ENCODE measurements around the gene COL17A1.

The COL17A1 gene

GRCh38 chr10:104005172-104005863, 80.4 kb downstream of the COL17A1 start:
- no peaks in the 10 kb centered on the region for H3K27me3 ChIP-seq (replicated peaks; ENCODE audit: insufficient read depth, low read length)

GRCh38 chr10:104002911-104003310, 82.8 kb downstream of the COL17A1 start:
- no peak for TF ChIP-seq EZH2 (optimal IDR thresholded peaks at IDR 0.05; ENCODE audit: low read depth, low read length)
- H3K27ac ChIP-seq (ENCODE audit: low read length), result no peak overlapping the region
- H3F3A ChIP-seq (ENCODE audit: insufficient read depth, low read length), result no peaks in the 10 kb centered on the region
- no peaks in the 10 kb centered on the region for H3K79me2 ChIP-seq (ENCODE audit: low read length)
- H3K4me2 ChIP-seq (ENCODE audit: low read depth, low read length), result no peak overlapping the region
- no peak for DNase-seq
- H3K27me3 ChIP-seq (replicated peaks; ENCODE audit: insufficient read depth, low read length), result no peaks in the 10 kb centered on the region
- no peak overlapping the region for H2AFZ ChIP-seq (ENCODE audit: low read length)
- no peaks in the 10 kb centered on the region for H3K9me2 ChIP-seq (replicated peaks; ENCODE audit: insufficient read depth, low read length)
- no peaks in the 10 kb centered on the region for H4K20me1 ChIP-seq (ENCODE audit: insufficient read depth, low read length)
- no peaks in the 10 kb centered on the region for H3K9me3 ChIP-seq (replicated peaks; ENCODE audit: insufficient read depth, low read length)
- H3K4me1 ChIP-seq (ENCODE audit: low read length), result no peaks in the 10 kb centered on the region
- no peak overlapping the region for H3K4me3 ChIP-seq (ENCODE audit: low read length)
- no peaks in the 10 kb centered on the region; the same call in 1 of the 2 replicates for H3K36me3 ChIP-seq (replicated peaks; ENCODE audit: insufficient read depth, low read length)
- H3K9ac ChIP-seq (ENCODE audit: low read length), result no peak overlapping the region

More at GRCh38 chr10:104005172-104005863, 80.4 kb downstream of the COL17A1 start:
- no peak overlapping the region for H3K9ac ChIP-seq (ENCODE audit: low read length)
- no peaks in the 10 kb centered on the region for H4K20me1 ChIP-seq (ENCODE audit: insufficient read depth, low read length)
- no peak overlapping the region for H2AFZ ChIP-seq (ENCODE audit: low read length)
- no peaks in the 10 kb centered on the region for H3K79me2 ChIP-seq (ENCODE audit: low read length)
- no peaks in the 10 kb centered on the region; the same call in 1 of the 2 replicates for H3K36me3 ChIP-seq (replicated peaks; ENCODE audit: insufficient read depth, low read length)
- no peak overlapping the region for H3K4me2 ChIP-seq (ENCODE audit: low read depth, low read length)
- DNase-seq, result no peak
- no peaks in the 10 kb centered on the region for H3F3A ChIP-seq (ENCODE audit: insufficient read depth, low read length)
- H3K4me3 ChIP-seq (ENCODE audit: low read length), result no peak overlapping the region
- no peak for TF ChIP-seq EZH2phosphoT487 (IDR thresholded peaks at IDR 0.05; ENCODE audit: low read length)
- TF ChIP-seq CTCF (IDR thresholded peaks at IDR 0.05; ENCODE audit: low read length), result no peak
- TF ChIP-seq EZH2 (optimal IDR thresholded peaks at IDR 0.05; ENCODE audit: low read depth, low read length), result no peak
- no peak overlapping the region for H3K27ac ChIP-seq (ENCODE audit: low read length)
- H3K9me2 ChIP-seq (replicated peaks; ENCODE audit: insufficient read depth, low read length), result no peaks in the 10 kb centered on the region
- no peaks in the 10 kb centered on the region for H3K4me1 ChIP-seq (ENCODE audit: low read length)
- no peaks in the 10 kb centered on the region for H3K9me3 ChIP-seq (replicated peaks; ENCODE audit: insufficient read depth, low read length)

GRCh38 chr10:103998805-103999204, 86.9 kb downstream of the COL17A1 start:
- Histone ChIP-seq H2AFZ (ENCODE audit: low read length) (no peak overlapping the region), H4K20me1 (ENCODE audit: insufficient read depth, low read length) (no peaks in the 10 kb centered on the region), H3K4me3 (ENCODE audit: low read length) (no peak overlapping the region), H3K4me2 (ENCODE audit: low read depth, low read length) (no peak overlapping the region), H3K9me2 (replicated peaks; ENCODE audit: insufficient read depth, low read length) (no peaks in the 10 kb centered on the region), H3K27me3 (replicated peaks; ENCODE audit: insufficient read depth, low read length) (no peaks in the 10 kb centered on the region), H3K4me1 (ENCODE audit: low read length) (no peaks in the 10 kb centered on the region), H3K27ac (ENCODE audit: low read length) (no peak overlapping the region), H3F3A (ENCODE audit: insufficient read depth, low read length) (no peaks in the 10 kb centered on the region), H3K36me3 (replicated peaks; ENCODE audit: insufficient read depth, low read length) (peaks cover 3% of the 10 kb centered on the region; the same call in 1 of the 2 replicates), H3K79me2 (ENCODE audit: low read length) (0 out of 2 replicates have a peak, but pooled peaks cover 6% of the 10 kb centered on the region), H3K9ac (ENCODE audit: low read length) (no peak overlapping the region), H3K9me3 (replicated peaks; ENCODE audit: insufficient read depth, low read length) (no peaks in the 10 kb centered on the region)
- DNase-seq, result no peak
- TF ChIP-seq CTCF (IDR thresholded peaks at IDR 0.05; ENCODE audit: low read length) (no peak), EZH2 (optimal IDR thresholded peaks at IDR 0.05; ENCODE audit: low read depth, low read length) (no peak), EZH2phosphoT487 (IDR thresholded peaks at IDR 0.05; ENCODE audit: low read length) (no peak)

- no peak for DNase-seq
- no peak overlapping the region for H3K9ac ChIP-seq (ENCODE audit: low read length)
- H3K36me3 ChIP-seq (replicated peaks; ENCODE audit: insufficient read depth, low read length), result 0 out of 2 replicates have a peak, but pooled peaks cover 3% of the 10 kb centered on the region
- no peak overlapping the region for H3K27ac ChIP-seq (ENCODE audit: low read length)
- no peaks in the 10 kb centered on the region for H3K4me1 ChIP-seq (ENCODE audit: low read length)
- TF ChIP-seq EZH2 (optimal IDR thresholded peaks at IDR 0.05; ENCODE audit: low read depth, low read length) (no peak), EZH2phosphoT487 (IDR thresholded peaks at IDR 0.05; ENCODE audit: low read length) (no peak), CTCF (IDR thresholded peaks at IDR 0.05; ENCODE audit: low read length) (no peak)
- H3K27me3 ChIP-seq (replicated peaks; ENCODE audit: insufficient read depth, low read length), result no peaks in the 10 kb centered on the region
- no peaks in the 10 kb centered on the region for H3F3A ChIP-seq (ENCODE audit: insufficient read depth, low read length)
- H3K9me2 ChIP-seq (replicated peaks; ENCODE audit: insufficient read depth, low read length), result no peaks in the 10 kb centered on the region
- H3K4me2 ChIP-seq (ENCODE audit: low read depth, low read length), result no peak overlapping the region
- 0 out of 2 replicates have a peak, but pooled peaks cover 6% of the 10 kb centered on the region for H3K79me2 ChIP-seq (ENCODE audit: low read length)
- no peaks in the 10 kb centered on the region for H4K20me1 ChIP-seq (ENCODE audit: insufficient read depth, low read length)
- H3K4me3 ChIP-seq (ENCODE audit: low read length), result no peak overlapping the region
- no peak overlapping the region for H2AFZ ChIP-seq (ENCODE audit: low read length)
- H3K9me3 ChIP-seq (replicated peaks; ENCODE audit: insufficient read depth, low read length), result no peaks in the 10 kb centered on the region
These were observed 90.5 kb downstream of the COL17A1 start for GRCh38 chr10:103995134-103995533.

Measured in MM.1S (cell line).